HepG2 (cell line): Measurements from ENCODE around the gene SRI. TPM values are rescaled to one million over a fixed set of nuclear protein-coding genes. Genes with fewer than 3 reads are reported as not detected.

Experiments used
- ATAC-seq: fragments of 200-7000 bp; cut with Tn5 transposase; 3 replicates; pipeline ENCODE4 v1.9.1; 2020; ENCODE audit warnings: mild to moderate bottlenecking, moderate library complexity
- BruUV-seq: library from RNA; stranded (reverse); fragments of 400-500 nt; replicated peaks from 2 replicates; lab custom pipeline; 2021; lab: Mats Ljungman, UMichigan
- CTCF ChIA-PET: fragments of 300-600 bp; formaldehyde crosslinking; extraction: SDS; loops from one replicate; lab custom pipeline; 2021; ENCODE audit warnings: low total read pairs, inconsistent platforms, low intra/inter-chr PET ratio; lab: Yijun Ruan, JAX
- POLR2A ChIA-PET: fragments of 350-600 bp; sonication (Branson Sonifier 250); formaldehyde crosslinking; loops from one replicate; lab custom pipeline; 2020; ENCODE audit warnings: antibody characterized with exemption, inconsistent platforms; lab: Yijun Ruan, JAX
- DNase-seq: peaks from one replicate; pipeline ENCODE4 v3.0.0-alpha.2; 2015; ENCODE audit warnings: low spot score
- FAIRE-seq: peaks from 3 replicates; lab custom pipeline; 2011; peaks lifted over from hg19 to GRCh38; lab: Jason Lieb, UNC
- H2AFZ ChIP-seq: one replicate; pipeline ENCODE4 v1.6.1; 2011; ENCODE audit warnings: low read length, inconsistent platforms
- H3K27ac ChIP-seq: fragments of 300-600 bp; 3 replicates; pipeline ENCODE4 v1.8.0; 2011; ENCODE audit warnings: mixed run types, mild to moderate bottlenecking, mixed read lengths, low read length, inconsistent platforms; ENCODE audit not compliant: insufficient read depth; ENCODE audit errors: extremely low read length
- H3K27me3 ChIP-seq, 2 experiments: fragments of 200-600 bp in 1 of 2; 2 replicates in 1 of 2; 3 replicates in 1 of 2; pipeline versions ENCODE4 v1.6.0 to v1.8.0; 2011; ENCODE audit warnings: low read length in 2 of 2, mild to moderate bottlenecking in 2 of 2, moderate library complexity in 2 of 2, inconsistent platforms in 1 of 2; ENCODE audit not compliant: insufficient read depth in 2 of 2, control insufficient read depth in 1 of 2
- H3K36me3 ChIP-seq, 2 experiments: fragments of 200-600 bp in 1 of 2; replicated peaks in 1 of 2; 2 replicates in 1 of 2; 3 replicates in 1 of 2; pipeline versions ENCODE4 v1.5.1 to v1.8.0; 2011; ENCODE audit warnings: low read length in 2 of 2, inconsistent platforms in 1 of 2; ENCODE audit not compliant: insufficient read depth in 2 of 2, control insufficient read depth in 1 of 2
- H3K4me1 ChIP-seq: 2 replicates; pipeline ENCODE4 v1.5.1; 2012; ENCODE audit warnings: low read length, inconsistent platforms; ENCODE audit not compliant: insufficient read depth
- H3K4me2 ChIP-seq: 2 replicates; pipeline ENCODE4 v1.6.0; 2011; ENCODE audit warnings: low read depth, low read length, inconsistent platforms
- H3K4me3 ChIP-seq, 3 experiments: fragments of 200-600 bp in 1 of 3; sonication (generic), shearing (Covaris generic) in 1 of 3; replicated peaks in 1 of 3; 2 replicates each; pipeline ENCODE4 v1.5.1; 2011 to 2016; ENCODE audit warnings: low read length in 3 of 3, inconsistent platforms in 2 of 3, low read depth in 2 of 3, mild to moderate bottlenecking in 2 of 3, control low read depth in 1 of 3, mixed read lengths in 1 of 3; ENCODE audit not compliant: insufficient read depth in 1 of 3
- H3K79me2 ChIP-seq: one replicate; pipeline ENCODE4 v1.6.1; 2011; ENCODE audit warnings: low read length, inconsistent platforms; ENCODE audit not compliant: insufficient read depth
- H3K9ac ChIP-seq: 2 replicates; pipeline ENCODE4 v1.6.0; 2011; ENCODE audit warnings: mild to moderate bottlenecking, low read depth, low read length, inconsistent platforms; ENCODE audit not compliant: insufficient read depth
- H3K9me3 ChIP-seq: 2 replicates; pipeline ENCODE4 v1.5.1; 2012; ENCODE audit warnings: mild to moderate bottlenecking, low read length
- H4K20me1 ChIP-seq: 2 replicates; pipeline ENCODE4 v1.6.0; 2011; ENCODE audit warnings: inconsistent platforms, mild to moderate bottlenecking, low read length, moderate library complexity; ENCODE audit not compliant: insufficient read depth
- ATF7 ChIP-seq, 2 experiments: fragments of 450-650 bp in 1 of 2; sonication (generic) in 1 of 2; formaldehyde crosslinking in 1 of 2; IDR thresholded peaks; 2 replicates each; pipeline versions ENCODE4 v1.4.0 to v1.6.1; 2016 to 2020; ENCODE audit warnings: antibody characterized with exemption in 1 of 2, mild to moderate bottlenecking in 1 of 2, missing genetic modification reagents in 1 of 2
- GTF3A ChIP-seq: sonication (generic); formaldehyde crosslinking; conservative IDR thresholded peaks from 2 replicates; pipeline ENCODE4 v1.4.0; 2020; ENCODE audit warnings: mild to moderate bottlenecking, missing genetic modification reagents
- HNRNPK ChIP-seq: fragments of 200-400 bp; formaldehyde crosslinking; IDR thresholded peaks from 2 replicates; pipeline ENCODE4 v1.6.1; 2018; ENCODE audit warnings: low read length, low read depth, moderate library complexity, mild to moderate bottlenecking; ENCODE audit not compliant: poor library complexity, severe bottlenecking
- JDP2 ChIP-seq: sonication (generic); formaldehyde crosslinking; IDR thresholded peaks from 2 replicates; pipeline ENCODE4 v1.8.1; 2022; ENCODE audit warnings: missing genetic modification reagents, borderline replicate concordance
- PRDM10 ChIP-seq: sonication (generic); formaldehyde crosslinking; IDR thresholded peaks from 2 replicates; pipeline ENCODE4 v1.4.0; 2020; ENCODE audit warnings: low read depth, missing genetic modification reagents
- ZNF597 ChIP-seq: sonication (generic); formaldehyde crosslinking; IDR thresholded peaks from 2 replicates; pipeline ENCODE4 v1.5.0; 2020; ENCODE audit warnings: missing genetic modification reagents
- ZNF747 ChIP-seq: sonication (generic); formaldehyde crosslinking; IDR thresholded peaks from 2 replicates; pipeline ENCODE4 v1.8.1; 2023; ENCODE audit warnings: missing genetic modification reagents, mild to moderate bottlenecking, borderline replicate concordance
- ZNF75D ChIP-seq: sonication (generic); formaldehyde crosslinking; IDR thresholded peaks from 2 replicates; pipeline ENCODE4 v1.8.1; 2023; ENCODE audit warnings: missing genetic modification reagents, mild to moderate bottlenecking, borderline replicate concordance
- WGBS: methylation state at CpG from one replicate; pipeline ENCODE4 v1.1.6; 2017; ENCODE audit warnings: low lambda C conversion rate; 5-methylcytosine and 5-hydroxymethylcytosine counted together
- in situ Hi-C: cut with HindIII; loops from 2 replicates; pipeline ENCODE4 v1.10.0; 2017; ENCODE audit warnings: low pct_unique_long_range_greater_than_20kb; ENCODE audit not compliant: extremely low pct_ligation_motif_present
- intact Hi-C: fragments of 100-400 bp; cut with micrococcal nuclease; formaldehyde crosslinking; loops from one replicate; pipeline ENCODE4 v1.10.0; 2022; ENCODE audit not compliant: unreplicated experiment
- polyA plus RNA-seq, 8 experiments: library from polyadenylated mRNA; depleted of rRNA in 3 of 8; stranded (reverse) in 7 of 8; unstranded in 1 of 8; fragments of >200 nt; fragmentation: Illumina TruSeq in 4 of 8; extraction: Trizol in 4 of 8; gene quantifications; 2 replicates each; pipeline versions ENCODE4 v1.2.1 to v1.2.3, GENCODE V29; 2011 to 2016; ENCODE audit warnings: low read depth in 4 of 8, missing spikeins in 1 of 8, mixed read lengths in 1 of 8; ENCODE audit not compliant: insufficient read depth in 1 of 8
- total RNA-seq, 5 experiments: library from RNA; depleted of rRNA; stranded (reverse); fragments of >200 nt; fragmentation: Illumina TruSeq; extraction: Trizol; gene quantifications; 2 replicates each; pipeline ENCODE4 v1.2.3, GENCODE V29; 2016; ENCODE audit warnings: low read depth in 1 of 5

SRI gene
- total and polyA plus RNA-seq, 2 of the 13 experiments (the other 11 are each of a cell fraction or from before 2014, with no cell fraction given): 0.33 TPM; not detected in 1

GRCh38 chr7:88169717-88170320, 50.0 kb downstream of the SRI start (continued):
- TF ChIP-seq ZNF597 (CRISPR knock-in tag): no peak

- intact Hi-C loops: loop anchor here (2.0 to 10.0 kb wide), 3 partner anchors 40 to 371 kb away; partner anchors contain the start of gene ADAM22
- CTCF ChIA-PET: no interaction called here
- 58% methylated on average over 2 of the region's 2 CpGs for WGBS
Measured at GRCh38 chr7:88167721-88168120, 52.1 kb downstream of the SRI start.

More at GRCh38 chr7:88167721-88168120, 52.1 kb downstream of the SRI start:
- no peak for FAIRE-seq
- Histone ChIP-seq H3K79me2 (no peaks in the 10 kb centered on the region), H3K36me3 (no peaks in the 10 kb centered on the region), H3K9ac (no peak overlapping the region), H4K20me1 (no peaks in the 10 kb centered on the region), H3K9me3 (no peaks in the 10 kb centered on the region), H3K27me3 (no peaks in the 10 kb centered on the region), H3K27ac (no peak overlapping the region), H3K4me3 (no peak overlapping the region), H3K4me2 (no peak overlapping the region), H2AFZ (no peak overlapping the region), H3K4me1 (no peaks in the 10 kb centered on the region)
- no TSS peak for BruUV-seq
- in situ Hi-C loops: no loop called here
- no peak for DNase-seq
- no peak for ATAC-seq
- POLR2A ChIA-PET: no interaction called here
- no peak for TF ChIP-seq ZNF75D (CRISPR knock-in tag)
- peak; percentile 45; the same call in 1 of the 2 replicates for TF ChIP-seq ATF7 (IDR thresholded peaks at IDR 0.05)
- no peak for TF ChIP-seq ATF7 (CRISPR knock-in tag; IDR thresholded peaks at IDR 0.05)
- TF ChIP-seq GTF3A (CRISPR knock-in tag): no peak
- no peak for TF ChIP-seq ZNF747 (CRISPR knock-in tag)
- TF ChIP-seq HNRNPK: no peak
- TF ChIP-seq JDP2 (CRISPR knock-in tag): no peak
- no peak for TF ChIP-seq PRDM10 (CRISPR knock-in tag)
